Measurements from ENCODE around the gene STAM2.
A peak's percentile ranks its signal among the peaks of the same experiment; 100 is the strongest.
"Not testable (repeated sequence)": the region's sequence is repeated elsewhere in the genome, so short reads cannot be mapped to it uniquely, and the experiment has no call there.

Gene STAM2

DNA sequence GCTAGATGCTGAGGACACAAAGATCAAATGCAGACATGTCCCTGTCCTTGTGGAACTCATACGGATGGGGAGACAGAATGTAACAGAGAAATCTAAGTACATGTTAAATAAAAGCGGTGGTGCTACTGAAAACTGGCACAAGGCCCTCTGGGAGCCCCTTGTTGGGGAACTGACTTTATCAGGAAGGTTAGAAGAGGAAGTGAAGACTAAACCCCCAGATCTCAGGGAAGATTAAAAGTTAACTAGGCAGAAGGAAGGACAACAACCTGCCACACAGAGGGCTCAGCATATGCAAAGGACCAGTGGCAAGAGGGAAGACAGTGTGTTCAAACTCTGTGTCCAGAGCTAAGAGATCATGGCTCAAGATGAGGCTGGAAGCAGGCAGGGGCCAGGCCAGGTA, 81.5 kb downstream of the STAM2 start:
- no peak for TF ChIP-seq Cebpa-rat (IDR thresholded peaks at IDR 0.05)
- Histone ChIP-seq H3K4me3 (no peak overlapping the region), H3K9ac (no peak overlapping the region), H3K27me3 (peaks cover 31 to 50% (median 40%) of the 10 kb centered on the region in 11 experiments), H3K27ac (no peak overlapping the region), H3K4me1 (peaks cover 6 to 29% (median 18%) of the 10 kb centered on the region in 10 experiments; a peak in 19 of 20 replicates), H3K9me3 (replicated peaks in 1 of 11) (0 out of 22 replicates have a peak, but pooled peaks cover 0 to 4% (median 0%) of the 10 kb centered on the region in 11 experiments), H3K36me3 (no peaks in the 10 kb centered on the region), H3K4me2 (no peak overlapping the region), H4K20me1 (peaks cover 0 to 15% (median 5%) of the 10 kb centered on the region in 11 experiments; a peak in 6 of 22 replicates)

DNA sequence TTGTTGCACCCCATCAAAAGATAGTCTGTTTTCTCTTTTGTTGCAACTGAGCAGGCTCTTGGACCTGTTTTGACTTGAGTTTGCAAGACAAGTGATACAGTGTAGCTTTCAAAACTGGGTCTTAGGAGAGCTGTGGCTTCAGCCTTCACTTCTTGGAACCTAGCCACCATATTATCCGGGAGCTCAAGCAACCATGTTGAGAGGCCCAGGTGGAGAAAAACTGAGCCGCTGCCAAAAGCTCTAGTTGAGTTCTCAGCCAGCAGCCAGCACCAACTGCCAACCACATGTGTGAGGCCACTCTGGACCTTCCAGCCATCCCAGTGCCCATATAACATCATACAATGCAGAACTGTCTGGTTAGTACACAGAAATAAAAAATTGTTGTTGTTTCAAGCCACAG, 82.1 kb downstream of the STAM2 start:
- Histone ChIP-seq H3K36me3 (no peaks in the 10 kb centered on the region), H3K4me2 (no peak overlapping the region), H3K4me1 (peaks cover 5 to 31% (median 20%) of the 10 kb centered on the region in 10 experiments; a peak in 18 of 20 replicates), H3K9me3 (replicated peaks in 1 of 11) (0 out of 22 replicates have a peak, but pooled peaks cover 0 to 4% (median 0%) of the 10 kb centered on the region in 11 experiments), H4K20me1 (peaks cover 0 to 12% (median 5%) of the 10 kb centered on the region in 11 experiments; a peak in 6 of 22 replicates), H3K27ac (no peak overlapping the region), H3K27me3 (peaks cover 26 to 44% (median 34%) of the 10 kb centered on the region in 11 experiments), H3K4me3 (no peak overlapping the region), H3K9ac (no peak overlapping the region)
- TF ChIP-seq Cebpa-rat (IDR thresholded peaks at IDR 0.05) = no peak

- H3K27ac ChIP-seq = no peak overlapping the region
- H3K9ac ChIP-seq = no peak overlapping the region
- no peaks in the 10 kb centered on the region for H3K36me3 ChIP-seq
- 0 out of 22 replicates have a peak, but pooled peaks cover 0 to under 1% (median 0%) of the 10 kb centered on the region in 11 experiments for H4K20me1 ChIP-seq
- H3K27me3 ChIP-seq = peaks cover 12 to 31% (median 20%) of the 10 kb centered on the region in 11 experiments
- peaks cover 0 to 23% (median 14%) of the 10 kb centered on the region in 10 experiments; a peak in 12 of 20 replicates for H3K4me1 ChIP-seq
- TF ChIP-seq Cebpa-rat (IDR thresholded peaks at IDR 0.05) = no peak
- H3K4me3 ChIP-seq = no peak overlapping the region
- H3K4me2 ChIP-seq = no peak overlapping the region
- H3K9me3 ChIP-seq (replicated peaks in 1 of 11) = 0 out of 22 replicates have a peak, but pooled peaks cover 0 to 4% (median 0%) of the 10 kb centered on the region in 11 experiments
These were observed 83.5 kb downstream of the STAM2 start for GRCh38 chr2:152092095-152092494.

DNA sequence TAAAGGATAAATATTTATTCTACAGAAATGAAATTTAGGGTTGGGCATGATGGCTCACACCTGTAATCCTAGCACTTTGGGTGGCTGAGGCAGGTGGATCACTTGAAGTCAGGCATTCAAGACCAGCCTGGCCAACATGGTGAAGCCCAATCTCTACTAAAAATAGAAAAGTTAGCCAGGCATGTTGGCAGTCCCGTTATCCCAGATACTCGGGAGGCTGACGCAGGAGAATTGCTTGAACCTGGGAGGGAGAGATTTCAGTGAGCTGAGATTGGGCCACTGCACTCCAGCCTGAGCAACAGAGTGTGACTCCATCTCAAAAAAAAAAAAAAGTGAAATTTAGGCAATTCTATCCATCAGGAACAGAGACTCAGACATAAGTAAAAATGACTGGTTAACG, 84.8 kb downstream of the STAM2 start:
- H3K36me3 ChIP-seq; H3K9ac ChIP-seq; H3K27ac ChIP-seq; H3K4me2 ChIP-seq; H3K4me3 ChIP-seq; H3K9me3 ChIP-seq (replicated peaks in 1 of 11); H4K20me1 ChIP-seq: not testable (repeated sequence)
- H3K4me1 ChIP-seq = peaks cover 0 to 23% (median 14%) of the 10 kb centered on the region in 10 experiments; a peak in 12 of 20 replicates
- H3K27me3 ChIP-seq = peaks cover 0 to 17% (median 7%) of the 10 kb centered on the region in 11 experiments; a peak in 19 of 22 replicates

- TF ChIP-seq Cebpa-rat (IDR thresholded peaks at IDR 0.05) = peak in 8 of 11 experiments; percentile 13 to 70 (median 34); a peak in 6 of 22 replicates
- peaks cover 0 to 23% (median 14%) of the 10 kb centered on the region in 10 experiments; a peak in 12 of 20 replicates for H3K4me1 ChIP-seq
- H3K9me3 ChIP-seq (replicated peaks in 1 of 11) = 0 out of 22 replicates have a peak, but pooled peaks cover 0 to 4% (median 0%) of the 10 kb centered on the region in 11 experiments
- no peak overlapping the region; a peak in 2 of 20 replicates for H3K4me3 ChIP-seq
- H4K20me1 ChIP-seq = no peaks in the 10 kb centered on the region; a peak in 1 of 22 replicates
- peak overlapping the region in 2 of 11 experiments; percentile 15 to 19; a peak in 1 of 22 replicates for H3K27ac ChIP-seq
- no peak overlapping the region for H3K9ac ChIP-seq
- H3K4me2 ChIP-seq = peak overlapping the region in 8 of 11 experiments; percentile 28 to 93 (median 72); a peak in 14 of 22 replicates
- H3K36me3 ChIP-seq = no peaks in the 10 kb centered on the region
- peaks cover 0 to 9% (median 0%) of the 10 kb centered on the region in 11 experiments; a peak in 3 of 22 replicates for H3K27me3 ChIP-seq
These were observed 86.3 kb downstream of the STAM2 start for GRCh38 chr2:152089238-152089637.

GRCh38 chr2:152088006-152088405, 87.6 kb downstream of the STAM2 start:
- Histone ChIP-seq H3K27ac (no peak overlapping the region), H3K36me3 (no peaks in the 10 kb centered on the region), H3K9ac (no peak overlapping the region), H3K4me1 (peaks cover 0 to 23% (median 14%) of the 10 kb centered on the region in 10 experiments; a peak in 12 of 20 replicates), H3K9me3 (replicated peaks in 1 of 11) (0 out of 22 replicates have a peak, but pooled peaks cover 0 to 4% (median 0%) of the 10 kb centered on the region in 11 experiments), H3K4me3 (no peak overlapping the region), H3K27me3 (peaks cover 0 to 12% (median 0%) of the 10 kb centered on the region in 11 experiments; a peak in 3 of 22 replicates), H3K4me2 (no peak overlapping the region; a peak in 1 of 22 replicates), H4K20me1 (no peaks in the 10 kb centered on the region; a peak in 1 of 22 replicates)
- TF ChIP-seq Cebpa-rat (IDR thresholded peaks at IDR 0.05) = no peak

- Histone ChIP-seq H3K4me1 (peaks cover 0 to 23% (median 14%) of the 10 kb centered on the region in 10 experiments; a peak in 12 of 20 replicates), H4K20me1 (no peaks in the 10 kb centered on the region; a peak in 1 of 22 replicates), H3K27ac (no peak overlapping the region), H3K9me3 (replicated peaks in 1 of 11) (no peaks in the 10 kb centered on the region), H3K9ac (no peak overlapping the region), H3K4me3 (no peak overlapping the region), H3K4me2 (no peak overlapping the region), H3K36me3 (no peaks in the 10 kb centered on the region), H3K27me3 (peaks cover 0 to 12% (median 0%) of the 10 kb centered on the region in 11 experiments; a peak in 3 of 22 replicates)
- TF ChIP-seq Cebpa-rat (IDR thresholded peaks at IDR 0.05) = no peak
These were observed 89.3 kb downstream of the STAM2 start for GRCh38 chr2:152086231-152086630.

- Histone ChIP-seq H3K36me3 (no peaks in the 10 kb centered on the region), H3K9ac (no peak overlapping the region), H3K4me2 (no peak overlapping the region), H3K27me3 (peaks cover 0 to 8% (median 0%) of the 10 kb centered on the region in 11 experiments; a peak in 3 of 22 replicates), H4K20me1 (no peaks in the 10 kb centered on the region; a peak in 1 of 22 replicates), H3K9me3 (replicated peaks in 1 of 11) (no peaks in the 10 kb centered on the region), H3K4me1 (peaks cover 0 to 12% (median 4%) of the 10 kb centered on the region in 10 experiments; a peak in 12 of 20 replicates), H3K27ac (no peak overlapping the region), H3K4me3 (no peak overlapping the region)
- no peak for TF ChIP-seq Cebpa-rat (IDR thresholded peaks at IDR 0.05)
These were observed 91.5 kb downstream of the STAM2 start for GRCh38 chr2:152084076-152084475.

DNA sequence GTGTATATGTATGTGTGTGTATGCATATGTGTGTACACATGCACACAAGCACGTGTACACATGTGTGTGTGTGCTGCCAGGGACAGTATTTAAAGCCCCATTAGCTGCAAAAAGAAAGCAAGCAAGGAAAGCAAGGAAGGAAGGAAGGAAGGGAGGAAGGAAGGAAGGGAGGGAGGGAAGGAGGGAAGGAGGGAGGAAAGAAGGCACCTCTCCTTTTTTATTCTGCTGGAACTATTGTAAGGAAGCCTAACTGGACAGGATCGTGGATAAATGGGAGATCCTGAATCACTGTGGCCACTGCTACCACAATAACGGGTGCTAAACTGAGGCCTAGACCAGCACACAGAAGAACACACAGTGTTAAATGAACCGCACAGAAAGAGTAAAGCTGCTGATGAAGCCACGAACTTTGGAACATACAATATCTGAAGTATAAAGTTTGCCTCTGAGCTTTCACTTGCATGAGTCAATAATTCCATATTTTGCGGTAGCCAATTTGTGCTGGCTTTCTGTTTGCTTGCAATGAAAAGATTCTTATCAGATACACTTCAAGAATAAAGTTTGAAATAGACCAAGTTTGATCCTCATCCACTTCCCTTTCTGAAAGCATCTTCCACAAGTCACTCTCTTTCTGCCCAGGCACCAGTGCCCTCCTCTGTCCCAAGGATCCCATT, 92.2 kb downstream of the STAM2 start:
- Histone ChIP-seq H3K36me3 (no peaks in the 10 kb centered on the region), H3K4me3 (no peak overlapping the region), H3K9me3 (replicated peaks in 1 of 11) (no peaks in the 10 kb centered on the region), H3K9ac (no peak overlapping the region), H3K4me2 (0 out of 22 replicates have a peak overlapping the region, but pooled peaks of 1 of the 11 experiments have one; percentile 17), H3K4me1 (peaks cover 0 to 4% (median under 1%) of the 10 kb centered on the region in 10 experiments; a peak in 6 of 20 replicates), H4K20me1 (no peaks in the 10 kb centered on the region; a peak in 1 of 22 replicates), H3K27me3 (peaks cover 0 to 10% (median 0%) of the 10 kb centered on the region in 11 experiments; a peak in 3 of 22 replicates), H3K27ac (no peak overlapping the region)
- no peak for TF ChIP-seq Cebpa-rat (IDR thresholded peaks at IDR 0.05)

All from BLaER1 treated with 17β-estradiol and CSF1 and Interleukin-3, amounts not matched to agents 10 nM and 100 nM (cell line).